ENCODE results near the gene ATP9A. TPM values are rescaled to one million over a fixed set of nuclear protein-coding genes. Genes with fewer than 3 reads are reported as not detected.

Gene ATP9A
- polyA plus RNA-seq, 1 of the 3 experiments (the other 2 are of a cell fraction), result 11.0 TPM

DNA sequence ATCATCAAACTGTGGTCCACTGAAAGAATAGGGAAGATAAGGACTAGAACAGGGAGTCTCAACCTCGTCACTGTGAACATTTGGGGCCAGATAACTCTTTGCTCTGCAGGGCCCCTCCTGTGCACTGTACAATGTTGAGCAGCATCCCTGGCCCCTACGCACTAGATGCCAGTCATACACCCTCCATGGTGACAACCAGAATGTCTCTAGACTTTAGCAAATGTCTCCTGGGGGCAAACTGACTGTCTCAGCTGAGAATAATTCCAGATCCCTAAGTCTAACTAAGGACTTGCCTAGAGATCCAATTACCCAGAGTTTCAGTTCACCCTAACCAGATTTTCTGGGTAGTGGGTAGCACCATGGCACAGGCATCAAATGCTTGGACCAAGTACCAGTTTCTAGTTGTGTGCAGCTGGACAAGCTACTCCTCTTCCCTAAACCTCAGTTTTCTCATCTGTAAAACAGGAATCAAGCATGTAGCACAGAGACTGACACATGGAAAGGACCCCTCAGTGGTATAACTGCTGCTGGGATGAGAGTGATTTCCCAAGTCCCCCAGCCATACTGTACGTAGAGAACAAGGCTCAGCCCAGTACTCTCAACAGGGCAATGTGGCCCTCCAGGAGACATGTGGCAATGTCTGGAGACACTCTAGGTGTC, 138.7 kb downstream of the ATP9A start:
- TF ChIP-seq NRF1 (IDR thresholded peaks at IDR 0.05; ENCODE audit: low read depth, low read length) (no peak), MEF2A (IDR thresholded peaks at IDR 0.05; ENCODE audit: borderline replicate concordance, low read depth) (no peak)
- TF ChIP-seq, protein P1, sequence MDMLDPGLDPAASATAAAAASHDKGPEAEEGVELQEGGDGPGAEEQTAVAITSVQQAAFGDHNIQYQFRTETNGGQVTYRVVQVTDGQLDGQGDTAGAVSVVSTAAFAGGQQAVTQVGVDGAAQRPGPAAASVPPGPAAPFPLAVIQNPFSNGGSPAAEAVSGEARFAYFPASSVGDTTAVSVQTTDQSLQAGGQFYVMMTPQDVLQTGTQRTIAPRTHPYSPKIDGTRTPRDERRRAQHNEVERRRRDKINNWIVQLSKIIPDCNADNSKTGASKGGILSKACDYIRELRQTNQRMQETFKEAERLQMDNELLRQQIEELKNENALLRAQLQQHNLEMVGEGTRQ (IDR thresholded peaks at IDR 0.05; ENCODE audit: borderline replicate concordance, low read depth, low read length), result no peak
- TF ChIP-seq, protein P2, sequence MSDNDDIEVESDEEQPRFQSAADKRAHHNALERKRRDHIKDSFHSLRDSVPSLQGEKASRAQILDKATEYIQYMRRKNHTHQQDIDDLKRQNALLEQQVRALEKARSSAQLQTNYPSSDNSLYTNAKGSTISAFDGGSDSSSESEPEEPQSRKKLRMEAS (IDR thresholded peaks at IDR 0.05; ENCODE audit: low read depth), result no peak
- Histone ChIP-seq H2AFZ (ENCODE audit: low read depth) (no peak overlapping the region), H3K27ac (ENCODE audit: low read depth in 2 of 2, low read length in 1 of 2) (peak overlapping the region in 1 of 2 experiments; percentile 99; a peak in 2 of 4 replicates), H3K4me2 (no peak overlapping the region; the same call in 1 of the 2 replicates), H3K4me1 (ENCODE audit: control insufficient read depth in 1 of 2, insufficient read depth in 2 of 2, low read depth in 1 of 2, low read length in 1 of 2) (peaks cover 13 to 21% of the 10 kb centered on the region in 2 experiments), H3K9me2 (no peaks in the 10 kb centered on the region), H3K36me3 (replicated peaks in 1 of 2; ENCODE audit: control insufficient read depth in 1 of 2, insufficient read depth in 2 of 2, low read length in 1 of 2) (no peaks in the 10 kb centered on the region), H3K9ac (peak overlapping the region; percentile 75; the same call in 1 of the 2 replicates), H4K20me1 (ENCODE audit: insufficient read depth) (no peaks in the 10 kb centered on the region), H3K9me3 (no peaks in the 10 kb centered on the region), H3K27me3 (ENCODE audit: insufficient read depth) (no peaks in the 10 kb centered on the region), H3K79me2 (ENCODE audit: insufficient read depth) (no peaks in the 10 kb centered on the region; the same call in 1 of the 2 replicates), H3F3A (replicated peaks; ENCODE audit: insufficient read depth) (peaks cover 10% of the 10 kb centered on the region), H3K4me3 (ENCODE audit: low read depth in 2 of 2, low read length in 1 of 2) (no peak overlapping the region)
- WGBS (ENCODE audit: low lambda C conversion rate), result 75% methylated on average over 2 of the region's 3 CpGs
- no peak for DNase-seq
- CTCF ChIA-PET, result no interaction called here
- POLR2A ChIA-PET, result no interaction called here

DNA sequence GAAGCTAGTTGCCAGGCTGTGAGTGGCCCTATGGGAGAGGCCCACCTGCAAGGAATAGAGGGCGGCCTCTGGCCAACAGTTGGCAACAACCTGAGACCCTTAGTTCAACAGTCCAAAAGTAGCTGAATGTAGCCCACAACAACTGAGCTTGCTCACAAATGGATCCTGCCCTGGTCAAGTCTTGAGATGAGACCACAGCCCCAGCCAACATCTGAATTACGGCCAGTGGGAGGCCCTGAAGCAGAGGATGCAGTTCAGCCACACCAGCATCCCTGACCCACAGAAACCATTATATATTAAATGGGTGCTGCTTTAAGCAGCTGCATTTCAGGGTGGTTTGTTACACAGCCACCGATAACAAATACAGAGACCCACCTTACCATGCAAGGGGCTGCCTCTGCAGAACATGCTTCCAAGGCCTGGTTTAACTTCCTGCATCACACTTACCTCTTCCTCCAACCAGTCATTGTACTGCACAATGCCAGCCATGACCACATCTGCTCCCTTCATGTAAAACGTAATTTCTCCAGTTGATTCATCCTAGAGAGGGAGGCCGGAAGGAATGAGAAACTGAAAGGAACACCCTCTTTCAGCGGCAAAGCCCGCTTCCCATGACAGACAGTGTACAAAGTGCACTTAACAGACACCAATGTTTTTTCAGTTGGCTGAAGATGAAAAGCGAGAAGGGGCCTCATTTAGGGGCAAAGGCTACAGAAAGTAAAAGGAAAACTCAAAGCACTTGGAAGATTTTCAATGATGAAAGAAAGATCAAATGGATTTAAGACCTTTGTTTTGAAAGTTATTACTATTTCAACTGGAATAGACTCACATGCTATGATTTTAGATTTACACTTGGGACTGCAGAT, 139.4 kb downstream of the ATP9A start:
- Histone ChIP-seq H3K36me3 (replicated peaks in 1 of 2; ENCODE audit: control insufficient read depth in 1 of 2, insufficient read depth in 2 of 2, low read length in 1 of 2) (no peaks in the 10 kb centered on the region), H4K20me1 (ENCODE audit: insufficient read depth) (no peaks in the 10 kb centered on the region), H3K4me2 (no peak overlapping the region), H2AFZ (ENCODE audit: low read depth) (no peak overlapping the region), H3K9ac (no peak overlapping the region), H3F3A (replicated peaks; ENCODE audit: insufficient read depth) (peaks cover 10% of the 10 kb centered on the region), H3K4me3 (ENCODE audit: low read depth in 2 of 2, low read length in 1 of 2) (no peak overlapping the region), H3K79me2 (ENCODE audit: insufficient read depth) (no peaks in the 10 kb centered on the region; the same call in 1 of the 2 replicates), H3K4me1 (ENCODE audit: control insufficient read depth in 1 of 2, insufficient read depth in 2 of 2, low read depth in 1 of 2, low read length in 1 of 2) (peaks cover 13 to 21% of the 10 kb centered on the region in 2 experiments), H3K9me3 (no peaks in the 10 kb centered on the region), H3K9me2 (no peaks in the 10 kb centered on the region), H3K27ac (ENCODE audit: low read depth in 2 of 2, low read length in 1 of 2) (peak overlapping the region in 1 of 2 experiments; percentile 99; a peak in 1 of 4 replicates), H3K27me3 (ENCODE audit: insufficient read depth) (no peaks in the 10 kb centered on the region)
- no peak for DNase-seq
- POLR2A ChIA-PET, result no interaction called here
- CTCF ChIA-PET, result interaction anchor here (1.1 to 1.6 kb wide), 2 partner anchors 10 to 256 kb away, joined by 4 to 8 read pairs; no protein-coding TSS in a partner anchor
- 87% methylated on average over 7 of the region's 8 CpGs for WGBS (ENCODE audit: low lambda C conversion rate)
- TF ChIP-seq RFX5 (IDR thresholded peaks at IDR 0.05; ENCODE audit: low read length) (no peak), GATA2 (CRISPR knock-in tag; IDR thresholded peaks at IDR 0.05) (no peak), ELF1 (IDR thresholded peaks at IDR 0.05) (no peak), NFIC (IDR thresholded peaks at IDR 0.05; ENCODE audit: borderline replicate concordance) (no peak), RXRA (IDR thresholded peaks at IDR 0.05; ENCODE audit: borderline replicate concordance, low read depth) (no peak), FOXJ3 (CRISPR knock-in tag; IDR thresholded peaks at IDR 0.05) (no peak), EP300 (IDR thresholded peaks at IDR 0.05; ENCODE audit: borderline replicate concordance in 1 of 2, low read depth in 1 of 2, low read length in 1 of 2) (no peak)
- TF ChIP-seq, protein P3, sequence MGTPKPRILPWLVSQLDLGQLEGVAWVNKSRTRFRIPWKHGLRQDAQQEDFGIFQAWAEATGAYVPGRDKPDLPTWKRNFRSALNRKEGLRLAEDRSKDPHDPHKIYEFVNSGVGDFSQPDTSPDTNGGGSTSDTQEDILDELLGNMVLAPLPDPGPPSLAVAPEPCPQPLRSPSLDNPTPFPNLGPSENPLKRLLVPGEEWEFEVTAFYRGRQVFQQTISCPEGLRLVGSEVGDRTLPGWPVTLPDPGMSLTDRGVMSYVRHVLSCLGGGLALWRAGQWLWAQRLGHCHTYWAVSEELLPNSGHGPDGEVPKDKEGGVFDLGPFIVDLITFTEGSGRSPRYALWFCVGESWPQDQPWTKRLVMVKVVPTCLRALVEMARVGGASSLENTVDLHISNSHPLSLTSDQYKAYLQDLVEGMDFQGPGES (IDR thresholded peaks at IDR 0.05; ENCODE audit: low read depth, low read length), result no peak
- TF ChIP-seq, protein P4, sequence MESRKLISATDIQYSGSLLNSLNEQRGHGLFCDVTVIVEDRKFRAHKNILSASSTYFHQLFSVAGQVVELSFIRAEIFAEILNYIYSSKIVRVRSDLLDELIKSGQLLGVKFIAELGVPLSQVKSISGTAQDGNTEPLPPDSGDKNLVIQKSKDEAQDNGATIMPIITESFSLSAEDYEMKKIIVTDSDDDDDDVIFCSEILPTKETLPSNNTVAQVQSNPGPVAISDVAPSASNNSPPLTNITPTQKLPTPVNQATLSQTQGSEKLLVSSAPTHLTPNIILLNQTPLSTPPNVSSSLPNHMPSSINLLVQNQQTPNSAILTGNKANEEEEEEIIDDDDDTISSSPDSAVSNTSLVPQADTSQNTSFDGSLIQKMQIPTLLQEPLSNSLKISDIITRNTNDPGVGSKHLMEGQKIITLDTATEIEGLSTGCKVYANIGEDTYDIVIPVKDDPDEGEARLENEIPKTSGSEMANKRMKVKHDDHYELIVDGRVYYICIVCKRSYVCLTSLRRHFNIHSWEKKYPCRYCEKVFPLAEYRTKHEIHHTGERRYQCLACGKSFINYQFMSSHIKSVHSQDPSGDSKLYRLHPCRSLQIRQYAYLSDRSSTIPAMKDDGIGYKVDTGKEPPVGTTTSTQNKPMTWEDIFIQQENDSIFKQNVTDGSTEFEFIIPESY (IDR thresholded peaks at IDR 0.05; ENCODE audit: borderline replicate concordance, low read depth), result no peak
- TF ChIP-seq, protein P2 (IDR thresholded peaks at IDR 0.05; ENCODE audit: low read depth), result no peak
- TF ChIP-seq, protein P1 (IDR thresholded peaks at IDR 0.05; ENCODE audit: borderline replicate concordance, low read depth, low read length), result no peak
- TF ChIP-seq, protein P5, sequence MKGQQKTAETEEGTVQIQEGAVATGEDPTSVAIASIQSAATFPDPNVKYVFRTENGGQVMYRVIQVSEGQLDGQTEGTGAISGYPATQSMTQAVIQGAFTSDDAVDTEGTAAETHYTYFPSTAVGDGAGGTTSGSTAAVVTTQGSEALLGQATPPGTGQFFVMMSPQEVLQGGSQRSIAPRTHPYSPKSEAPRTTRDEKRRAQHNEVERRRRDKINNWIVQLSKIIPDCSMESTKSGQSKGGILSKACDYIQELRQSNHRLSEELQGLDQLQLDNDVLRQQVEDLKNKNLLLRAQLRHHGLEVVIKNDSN (IDR thresholded peaks at IDR 0.05; ENCODE audit: borderline replicate concordance, low read depth), result no peak
